ENCODE results near the gene WDHD1.
A peak's percentile ranks its signal among the peaks of the same experiment; 100 is the strongest.
"Not testable (repeated sequence)": the region's sequence is repeated elsewhere in the genome, so short reads cannot be mapped to it uniquely, and the experiment has no call there.

WDHD1 gene

DNA sequence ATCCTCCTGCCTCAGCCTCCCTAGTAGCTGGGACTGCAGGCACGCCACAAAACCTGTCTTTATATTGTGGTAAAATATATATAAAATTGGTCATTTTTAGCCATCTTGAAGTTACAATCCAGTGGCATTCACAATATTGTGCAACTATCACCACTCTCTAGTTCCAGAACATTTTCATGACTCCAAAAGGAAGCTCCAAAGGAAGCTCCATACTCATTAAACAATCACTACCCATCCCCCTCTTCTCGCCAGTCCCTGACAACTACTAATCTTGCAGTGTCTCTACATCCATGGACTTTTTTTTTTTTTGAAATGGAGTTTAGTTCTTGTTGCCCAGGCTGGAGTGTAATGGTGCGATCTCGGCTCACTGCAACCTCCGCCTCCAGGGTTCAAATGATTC is 127.3 kb downstream of the WDHD1 start:
- H3K4me3 ChIP-seq (ENCODE audit: low read depth, low read length): no peak overlapping the region
- TF ChIP-seq, protein P1, sequence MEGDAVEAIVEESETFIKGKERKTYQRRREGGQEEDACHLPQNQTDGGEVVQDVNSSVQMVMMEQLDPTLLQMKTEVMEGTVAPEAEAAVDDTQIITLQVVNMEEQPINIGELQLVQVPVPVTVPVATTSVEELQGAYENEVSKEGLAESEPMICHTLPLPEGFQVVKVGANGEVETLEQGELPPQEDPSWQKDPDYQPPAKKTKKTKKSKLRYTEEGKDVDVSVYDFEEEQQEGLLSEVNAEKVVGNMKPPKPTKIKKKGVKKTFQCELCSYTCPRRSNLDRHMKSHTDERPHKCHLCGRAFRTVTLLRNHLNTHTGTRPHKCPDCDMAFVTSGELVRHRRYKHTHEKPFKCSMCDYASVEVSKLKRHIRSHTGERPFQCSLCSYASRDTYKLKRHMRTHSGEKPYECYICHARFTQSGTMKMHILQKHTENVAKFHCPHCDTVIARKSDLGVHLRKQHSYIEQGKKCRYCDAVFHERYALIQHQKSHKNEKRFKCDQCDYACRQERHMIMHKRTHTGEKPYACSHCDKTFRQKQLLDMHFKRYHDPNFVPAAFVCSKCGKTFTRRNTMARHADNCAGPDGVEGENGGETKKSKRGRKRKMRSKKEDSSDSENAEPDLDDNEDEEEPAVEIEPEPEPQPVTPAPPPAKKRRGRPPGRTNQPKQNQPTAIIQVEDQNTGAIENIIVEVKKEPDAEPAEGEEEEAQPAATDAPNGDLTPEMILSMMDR (IDR thresholded peaks at IDR 0.05; ENCODE audit: low read depth, low read length, missing control alignments): no peak
- DNase-seq (ENCODE audit: low read depth): no peak

DNA sequence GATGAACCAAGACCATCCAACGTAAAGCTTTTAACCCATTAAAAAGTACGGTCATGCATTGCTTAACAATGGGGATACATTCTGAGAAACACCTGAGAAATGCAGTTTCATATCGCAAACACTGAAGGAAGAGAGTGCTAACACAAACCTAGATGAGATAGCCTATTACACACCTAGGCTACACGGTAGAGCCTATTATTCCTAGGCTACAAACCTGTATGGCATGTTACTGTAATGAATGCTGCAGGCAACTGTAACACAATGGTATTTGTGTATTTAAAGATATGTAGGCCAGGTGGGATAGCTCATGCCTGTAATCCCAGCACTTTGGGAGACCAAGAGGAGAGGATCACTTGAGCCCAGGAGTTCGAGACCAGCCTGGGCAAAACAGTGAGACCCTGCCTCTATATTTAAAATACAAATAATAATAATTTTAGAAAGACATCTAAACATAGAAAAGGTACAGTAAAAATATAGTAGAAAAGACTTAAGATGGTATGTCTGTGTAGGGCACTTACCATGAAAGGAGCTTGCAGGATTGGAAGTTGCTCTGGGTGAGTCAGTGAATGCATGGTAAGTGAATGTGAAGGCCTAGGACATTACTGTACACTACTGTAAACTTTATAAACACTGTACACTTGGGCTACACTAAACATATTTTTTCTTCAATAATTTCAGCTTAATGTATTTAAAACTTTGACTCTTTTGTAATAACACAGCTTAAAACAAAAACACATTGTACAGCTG is 128.9 kb downstream of the WDHD1 start:
- DNase-seq (ENCODE audit: low read depth); H3K4me3 ChIP-seq (ENCODE audit: low read depth, low read length): not testable (repeated sequence)

DNA sequence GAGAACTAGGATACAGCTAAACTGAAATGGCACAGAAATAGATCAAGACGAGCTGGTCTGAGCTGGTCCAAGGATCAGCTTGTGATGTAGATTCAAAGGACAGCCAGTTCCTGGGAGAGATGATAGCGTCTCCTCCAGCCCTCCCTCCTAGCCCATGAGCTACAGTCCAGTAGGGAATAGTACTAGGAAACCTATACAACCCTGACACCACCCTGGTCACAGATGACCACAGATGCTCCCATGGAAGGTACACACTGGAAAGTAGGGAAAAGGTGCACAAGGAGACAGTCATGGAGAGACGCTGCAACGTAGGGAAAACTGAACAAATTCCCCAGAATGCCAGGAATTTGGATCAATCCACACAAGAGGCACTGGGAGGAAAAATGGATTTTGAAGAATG is 131.2 kb downstream of the WDHD1 start:
- no peak for DNase-seq (ENCODE audit: low read depth)
- H3K4me3 ChIP-seq (ENCODE audit: low read depth, low read length): no peak overlapping the region
- TF ChIP-seq, protein P1 (IDR thresholded peaks at IDR 0.05; ENCODE audit: low read depth, low read length, missing control alignments): no peak

DNA sequence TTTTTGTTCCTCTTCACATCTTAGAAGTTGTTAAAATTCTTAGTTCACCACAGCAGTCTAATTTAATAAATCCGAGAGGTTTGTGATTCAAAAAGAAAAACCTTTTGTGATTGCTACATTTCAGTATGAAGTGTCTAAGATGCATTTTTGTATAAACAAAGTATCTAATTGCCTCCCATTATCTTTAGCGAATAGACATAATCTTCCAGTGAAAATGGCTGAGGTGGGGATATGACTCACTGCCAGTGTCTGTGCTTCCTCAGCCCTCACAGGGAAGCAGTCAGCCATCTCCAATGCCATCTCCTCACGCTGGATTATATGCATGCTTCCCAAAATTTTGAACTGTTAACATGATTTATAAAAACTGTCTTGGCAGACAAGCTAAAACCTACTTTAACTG is 131.9 kb downstream of the WDHD1 start:
- no peak for DNase-seq (ENCODE audit: low read depth)
- no peak overlapping the region for H3K4me3 ChIP-seq (ENCODE audit: low read depth, low read length)
- TF ChIP-seq, protein P1 (IDR thresholded peaks at IDR 0.05; ENCODE audit: low read depth, low read length, missing control alignments): no peak

DNA sequence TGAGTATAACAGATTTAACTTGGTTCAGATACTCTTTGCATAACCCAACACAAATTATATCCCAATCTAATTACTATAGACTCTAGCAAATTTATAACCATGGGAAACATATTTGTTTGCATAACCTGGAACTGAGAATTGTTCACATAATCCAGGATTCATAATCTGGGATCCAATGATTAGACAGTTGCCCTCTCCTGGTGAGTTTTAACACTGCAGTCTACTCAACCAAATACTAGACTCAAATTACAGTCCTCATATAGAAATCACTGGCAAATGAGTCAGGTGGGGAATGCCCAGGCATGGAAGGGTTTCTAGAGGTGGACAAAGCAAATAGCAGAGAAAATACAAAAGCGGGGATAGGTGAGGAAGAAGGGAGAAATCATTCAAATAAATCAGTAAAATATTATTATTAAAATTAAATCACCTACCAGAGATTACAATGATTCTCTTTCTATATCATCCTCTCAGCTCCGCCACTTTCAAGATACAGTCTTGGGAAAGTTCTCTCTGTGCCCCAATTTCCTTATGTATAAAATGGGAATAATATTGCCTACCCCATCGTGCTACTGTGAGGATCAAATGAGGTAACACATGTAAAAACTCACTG is 133.6 kb downstream of the WDHD1 start:
- no peak for DNase-seq (ENCODE audit: low read depth)
- no peak overlapping the region for H3K4me3 ChIP-seq (ENCODE audit: low read depth, low read length)
- TF ChIP-seq, protein P1 (IDR thresholded peaks at IDR 0.05; ENCODE audit: low read depth, low read length, missing control alignments): peak; percentile 69

DNA sequence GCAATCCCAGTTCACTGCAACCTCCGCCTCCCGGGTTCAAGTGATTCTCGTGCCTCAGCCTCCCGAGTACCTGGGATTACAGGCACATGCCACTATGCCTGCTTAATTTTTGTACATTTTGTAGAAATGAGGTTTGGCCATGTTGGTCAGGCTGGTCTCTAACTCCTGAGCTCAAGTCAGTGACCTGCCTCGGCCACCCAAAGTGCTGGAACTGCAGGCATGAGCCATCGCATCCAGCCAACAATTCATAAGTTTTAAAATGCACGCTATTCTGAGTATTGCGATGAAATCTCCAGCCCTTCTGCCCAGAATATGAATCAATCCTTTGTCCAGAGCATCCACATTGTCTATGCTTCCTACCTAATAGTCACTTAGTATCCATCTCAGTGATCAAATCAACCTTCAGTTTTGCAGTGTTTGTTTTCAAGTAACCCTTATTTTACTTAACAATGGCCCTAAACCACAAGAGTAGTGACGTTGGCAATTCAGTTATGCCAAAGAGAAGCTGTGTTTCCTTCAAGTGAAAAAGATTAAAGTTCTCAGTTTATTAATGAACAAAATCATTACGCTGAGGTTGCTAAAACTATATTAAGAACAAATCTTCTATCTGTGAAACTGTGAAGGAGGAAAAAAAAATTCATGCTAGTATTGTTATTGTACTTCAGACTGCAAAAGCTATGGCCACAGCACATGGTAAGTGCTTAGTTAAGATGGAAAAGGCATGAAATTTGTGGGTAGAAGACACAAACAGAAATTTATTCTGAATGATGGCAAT is 135.2 kb downstream of the WDHD1 start:
- no peak overlapping the region for H3K4me3 ChIP-seq (ENCODE audit: low read depth, low read length)
- TF ChIP-seq, protein P1 (IDR thresholded peaks at IDR 0.05; ENCODE audit: low read depth, low read length, missing control alignments): no peak
- no peak for DNase-seq (ENCODE audit: low read depth)

DNA sequence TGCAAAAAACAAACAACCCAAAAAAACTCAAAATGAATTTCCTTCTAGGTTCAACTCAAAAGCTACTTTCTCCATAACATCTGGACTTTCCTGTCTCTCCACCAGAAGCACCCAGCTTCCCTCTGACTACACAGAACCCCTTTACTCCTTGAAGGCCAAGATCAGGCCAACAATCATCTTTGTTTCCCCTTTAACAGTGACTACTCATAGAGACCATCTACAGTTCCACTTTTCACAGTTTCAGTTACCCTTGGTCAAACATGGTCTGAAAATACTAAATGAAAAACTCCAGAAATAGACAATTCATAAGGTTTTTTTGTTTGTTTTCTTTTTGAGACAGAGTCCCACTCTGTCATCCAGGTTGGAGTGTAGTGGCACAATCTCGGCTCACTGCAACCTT is 136.1 kb downstream of the WDHD1 start:
- no peak overlapping the region for H3K4me3 ChIP-seq (ENCODE audit: low read depth, low read length)
- DNase-seq (ENCODE audit: low read depth): peak; percentile 69
- TF ChIP-seq, protein P1 (IDR thresholded peaks at IDR 0.05; ENCODE audit: low read depth, low read length, missing control alignments): no peak
